Sciatic nerve (tissue), 2 donors: ENCODE data around the gene DNASE1L1. TPM values are rescaled to one million over a fixed set of nuclear protein-coding genes. Genes with fewer than 3 reads are reported as not detected.
A peak's percentile ranks its signal among the peaks of the same experiment; 100 is the strongest.

Experiments used
- ATAC-seq: fragments of 200-7000 bp; cut with Tn5 transposase; one replicate; pipeline ENCODE4 v1.9.1; 2020; ENCODE audit warnings: mild to moderate bottlenecking, moderate library complexity
- DNase-seq: peaks from one replicate; pipeline ENCODE4 v3.0.0-alpha.2; 2020; ENCODE audit warnings: low spot score
- intact Hi-C: fragments of 100-400 bp; cut with DNase I; formaldehyde crosslinking; loops from one replicate; pipeline ENCODE4 v1.14.2; 2022
- total RNA-seq: library from RNA; stranded (reverse); fragmentation: NEBNext Ultra II Directional; extraction: Animal tissue kit (Norgen Biotek cat#: 25700); gene quantifications from one replicate; pipeline ENCODE4 v1.2.1, GENCODE V29; 2021
- donor health status: DM: no; HTN: no; CAD: no.
- donor health status: DM: no; HTN: no; CAD: no.

The DNASE1L1 gene
- total RNA-seq, 1 donor from 2014 or later: 18.4 TPM

GRCh38 chrX:154373340-154374306 is 35.4 kb downstream of the DNASE1L1 start:
- peak; percentile 5 for ATAC-seq
- intact Hi-C loops: no loop called here
- DNase-seq: peak; percentile 79

DNA sequence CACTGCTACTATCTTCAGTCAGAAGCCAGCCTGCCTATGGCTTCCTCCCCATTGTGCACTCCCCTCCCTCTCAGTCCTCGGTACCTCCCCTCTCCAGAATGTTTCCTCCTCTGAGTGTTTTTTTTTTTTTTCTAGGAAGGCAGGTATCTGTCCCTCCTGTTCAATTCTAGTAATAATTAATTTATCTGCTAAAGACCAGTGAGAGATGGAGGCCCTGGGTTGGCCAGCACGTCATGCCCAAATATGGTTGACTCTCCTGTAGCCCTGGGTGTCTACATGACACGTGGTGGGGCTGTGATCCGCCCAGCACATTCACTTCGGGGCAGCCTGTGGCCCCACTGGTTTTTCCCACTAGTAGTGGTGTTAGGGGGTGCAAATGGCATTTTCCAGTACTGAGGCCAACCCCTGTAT is 36.4 kb downstream of the DNASE1L1 start:
- intact Hi-C loops: no loop called here
- ATAC-seq (no peak), DNase-seq (no peak)

DNA sequence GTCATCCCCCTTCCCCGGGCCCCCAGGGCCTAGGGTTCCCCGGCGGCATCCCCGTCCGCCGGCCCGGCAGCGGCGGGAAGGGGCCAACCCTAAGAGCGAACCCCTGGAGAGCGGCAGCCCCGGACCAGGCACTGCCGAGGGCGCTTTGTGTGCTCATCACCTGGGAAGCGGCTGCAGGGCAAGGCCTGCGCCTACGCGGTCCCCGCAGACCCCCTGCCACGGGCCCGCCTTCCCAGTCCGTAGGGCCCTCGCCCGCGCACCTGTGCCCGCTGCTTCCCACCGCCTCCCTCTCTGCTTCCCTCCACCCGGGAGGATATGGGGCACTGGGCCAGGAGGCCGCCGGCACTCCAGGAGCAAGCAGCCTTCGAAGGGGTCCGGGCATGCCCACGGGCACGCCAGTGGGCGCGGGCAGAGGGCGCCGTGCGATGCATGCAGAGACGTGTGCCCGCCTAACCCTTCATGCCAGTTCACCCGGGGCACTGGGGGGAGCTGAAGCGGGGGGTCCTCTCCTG is 37.2 kb downstream of the DNASE1L1 start:
- no peak for DNase-seq
- intact Hi-C loops: no loop called here
- no peak for ATAC-seq

- DNase-seq (peak; percentile 96), ATAC-seq (peak; percentile 76)
- intact Hi-C loops: no loop called here
Measured at GRCh38 chrX:154371017-154371788, 37.9 kb downstream of the DNASE1L1 start.

DNA sequence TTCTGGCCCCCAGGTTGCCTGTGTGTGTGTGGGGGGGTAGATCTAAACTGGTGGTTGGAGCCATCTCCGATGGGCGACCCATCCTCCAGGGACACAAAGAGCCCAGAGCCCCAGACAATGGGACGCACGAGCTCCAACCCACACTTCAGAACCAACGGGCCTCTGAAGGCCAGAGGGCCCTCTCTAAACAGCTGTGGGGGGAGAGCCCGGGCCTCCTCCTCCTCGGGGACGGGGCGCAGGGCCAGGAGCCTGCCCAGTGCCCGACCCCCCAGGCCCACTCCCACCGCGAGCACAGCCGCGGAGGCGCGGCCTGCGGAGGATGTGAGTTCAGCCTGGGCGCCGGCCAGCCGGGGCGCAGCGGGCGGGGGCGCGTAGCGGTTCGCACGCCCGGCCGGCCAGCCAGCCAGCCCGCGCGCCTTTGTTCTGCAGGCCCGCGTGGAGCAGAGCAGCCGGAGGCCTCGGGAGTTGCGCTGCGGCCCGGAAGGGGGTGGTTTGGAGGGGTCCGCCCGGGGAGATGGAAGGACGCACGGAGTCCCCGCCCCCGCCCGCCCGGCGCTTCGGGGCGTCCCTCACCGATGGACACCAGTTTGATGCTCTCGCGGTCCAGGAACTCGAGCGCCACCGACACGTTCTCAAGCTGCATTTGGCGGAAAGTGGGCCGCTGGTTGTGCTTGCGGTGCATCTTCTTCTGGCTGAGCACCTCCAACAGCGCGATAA is 38.6 kb downstream of the DNASE1L1 start:
- no peak for ATAC-seq
- DNase-seq: no peak
- intact Hi-C loops: no loop called here

- DNase-seq: peak; percentile 88
- peak; percentile 83 for ATAC-seq
- intact Hi-C loops: no loop called here
Measured at GRCh38 chrX:154369449-154370299, 39.4 kb downstream of the DNASE1L1 start.

GRCh38 chrX:154368630-154369448 is 40.2 kb downstream of the DNASE1L1 start:
- DNase-seq (peak; percentile 82), ATAC-seq (peak; percentile 61)
- intact Hi-C loops: no loop called here

GRCh38 chrX:154367474-154368308 is 41.4 kb downstream of the DNASE1L1 start:
- no peak for ATAC-seq
- intact Hi-C loops: no loop called here
- no peak for DNase-seq

GRCh38 chrX:154366666-154367055 is 42.4 kb downstream of the DNASE1L1 start:
- ATAC-seq (no peak), DNase-seq (no peak)
- intact Hi-C loops: no loop called here

DNA sequence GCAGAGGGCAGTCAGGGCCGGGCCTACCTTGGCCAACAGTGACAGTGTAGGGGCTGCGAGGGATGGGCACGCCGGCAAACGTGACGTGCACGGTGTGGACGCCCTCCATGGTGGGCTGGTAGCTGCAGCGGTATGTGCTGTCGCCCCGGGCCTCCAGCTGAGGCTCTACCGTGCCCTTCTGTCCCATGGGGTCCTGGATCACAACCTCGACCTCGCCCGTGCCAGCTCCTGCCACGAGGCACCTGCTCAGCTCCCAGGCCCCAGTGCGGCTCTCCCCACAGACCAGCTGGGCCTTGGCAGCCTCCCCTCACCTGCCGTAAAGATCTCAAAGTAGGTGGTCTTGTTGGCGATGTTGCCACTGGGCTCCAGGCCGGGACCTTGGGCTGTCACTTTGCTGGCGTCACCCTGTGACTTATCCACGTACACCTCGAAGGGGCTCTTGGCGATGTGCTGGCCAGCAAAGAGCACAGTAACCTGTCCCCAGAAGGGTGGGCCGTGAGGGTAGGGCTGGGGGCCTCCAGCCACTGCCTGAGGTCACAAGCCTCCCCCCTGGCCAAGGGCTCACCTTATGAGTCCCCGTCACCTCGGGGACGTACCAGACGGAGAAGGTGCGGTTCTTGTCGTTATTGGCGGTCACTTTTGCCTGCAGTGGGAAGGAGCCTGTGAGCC is 42.9 kb downstream of the DNASE1L1 start:
- intact Hi-C loops: no loop called here
- DNase-seq: no peak
- ATAC-seq: no peak

GRCh38 chrX:154365052-154365600 is 43.9 kb downstream of the DNASE1L1 start:
- intact Hi-C loops: no loop called here
- ATAC-seq: no peak
- DNase-seq: no peak

DNA sequence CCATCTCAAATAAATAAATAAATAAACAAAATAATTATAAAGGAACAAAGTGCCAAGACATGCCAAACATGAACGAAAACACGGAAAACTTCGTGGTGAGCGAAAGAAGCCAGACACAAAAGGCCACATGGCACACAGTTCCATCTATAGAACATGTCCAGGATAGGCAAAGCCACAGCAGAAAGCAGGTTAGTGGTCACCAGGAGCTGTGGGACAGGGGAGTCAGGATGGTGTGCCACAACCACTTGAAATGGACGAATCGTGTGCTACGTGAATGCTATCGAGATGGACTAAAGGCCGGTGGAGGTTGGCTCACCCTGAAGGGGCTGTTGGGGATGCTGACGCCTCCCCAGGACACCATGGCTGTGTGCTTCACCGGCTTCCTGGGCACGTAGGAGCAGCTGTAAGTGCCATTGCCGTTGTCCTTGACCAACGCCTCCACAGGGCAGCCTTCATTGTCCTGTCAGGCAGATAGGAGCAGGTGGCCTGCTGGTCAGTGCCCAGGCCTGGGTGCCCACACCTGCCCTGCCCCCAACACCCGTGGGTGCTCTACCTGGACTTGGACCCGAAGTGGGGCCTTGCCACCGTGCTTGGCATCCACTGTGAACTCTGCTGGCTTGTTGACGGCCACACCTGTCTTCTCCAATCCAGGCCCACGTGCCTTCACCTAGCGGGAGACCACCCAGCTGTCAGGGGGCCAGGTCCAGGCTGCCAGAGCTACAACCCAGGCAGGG is 45.2 kb downstream of the DNASE1L1 start:
- no peak for ATAC-seq
- no peak for DNase-seq
- intact Hi-C loops: no loop called here

DNA sequence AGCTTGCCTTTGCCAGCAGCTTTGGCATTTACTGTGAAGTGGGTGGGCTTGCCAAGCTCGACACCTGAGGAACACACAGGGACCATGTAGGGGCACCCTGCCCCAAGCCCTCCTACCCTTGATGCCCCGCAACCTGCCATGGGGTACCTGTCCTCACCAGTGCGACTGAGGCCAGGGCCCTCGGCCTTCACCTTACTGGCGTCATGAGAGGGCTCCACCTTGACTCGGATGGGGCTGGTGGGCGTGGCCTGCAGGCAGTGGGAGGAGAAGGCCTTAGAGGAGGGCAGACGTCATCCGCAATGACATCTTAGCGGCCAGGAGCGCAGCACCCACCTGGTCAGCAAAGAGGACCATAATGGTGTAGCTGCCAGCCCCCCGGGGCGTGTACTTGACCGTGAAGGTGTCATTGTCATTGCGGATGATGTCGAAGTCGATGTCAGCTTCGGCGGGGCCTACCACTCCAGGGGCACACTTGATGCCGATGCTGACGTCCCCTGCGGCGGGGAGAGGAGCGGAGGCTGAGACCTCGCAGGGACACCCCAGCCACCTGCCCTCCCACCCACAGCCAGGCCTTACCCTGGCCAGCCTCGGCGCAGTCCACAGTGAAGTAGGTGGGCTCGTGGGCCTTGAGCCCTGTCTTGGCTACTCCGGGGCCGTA is 46.8 kb downstream of the DNASE1L1 start:
- no peak for ATAC-seq
- intact Hi-C loops: no loop called here
- DNase-seq: no peak

DNA sequence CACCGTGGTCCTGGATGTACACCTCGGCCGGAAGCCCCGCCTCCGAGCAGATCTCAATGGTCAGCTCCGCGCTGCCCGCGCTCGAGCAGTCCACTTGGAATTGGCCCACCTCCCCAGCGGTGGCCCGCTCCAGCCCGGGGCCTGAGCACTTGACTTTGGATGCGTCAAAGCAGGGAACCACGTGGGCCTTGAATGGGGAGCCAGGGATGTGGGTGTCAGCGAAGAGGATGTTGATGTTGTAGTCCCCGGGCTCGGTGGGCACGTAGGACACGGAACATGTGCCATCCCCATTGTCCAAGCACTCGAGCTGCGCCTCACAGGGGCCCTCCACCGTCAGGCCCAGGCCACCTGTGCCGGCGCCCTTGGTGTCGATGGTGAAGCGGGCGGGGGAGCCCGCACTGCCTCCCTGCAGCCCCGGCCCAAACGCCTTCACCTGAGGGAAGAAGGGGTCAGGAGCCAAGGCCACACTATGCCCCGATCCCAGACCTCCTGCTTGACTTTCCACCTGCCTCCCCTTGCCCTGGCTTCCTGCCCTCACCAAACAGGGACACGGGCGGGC is 48.8 kb downstream of the DNASE1L1 start:
- intact Hi-C loops: no loop called here
- ATAC-seq: no peak
- no peak for DNase-seq
